Measurements from ENCODE around the gene UBQLN1. TPM values are rescaled to one million over a fixed set of nuclear protein-coding genes. Genes with fewer than 3 reads are reported as not detected.

The UBQLN1 gene
- total RNA-seq, 1 experiment from 2014 or later = 111 TPM

DNA sequence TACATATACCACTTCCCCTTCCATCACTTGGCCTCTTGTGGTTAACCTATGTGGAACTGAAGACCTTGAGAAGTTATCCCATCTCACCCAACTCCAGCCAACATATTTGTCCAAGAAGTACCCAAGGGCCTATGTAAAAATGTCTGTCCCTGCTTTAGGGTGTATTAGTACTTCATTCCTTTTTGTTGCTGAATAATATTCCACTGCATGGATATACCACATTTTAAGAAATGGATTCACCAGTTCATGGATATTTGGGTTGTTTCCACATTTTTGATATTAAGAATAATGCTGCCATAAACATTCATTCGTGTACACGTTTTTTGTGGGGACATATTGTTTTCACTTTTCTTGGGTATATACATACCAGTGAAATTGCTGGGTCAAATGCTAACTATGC is 56.2 kb downstream of the UBQLN1 start:
- Histone ChIP-seq H3K56ac (ENCODE audit: insufficient read length, low read depth, low read length) (no peak overlapping the region), H3K14ac (ENCODE audit: insufficient read depth, low read length) (no peak overlapping the region), H3K27ac (ENCODE audit: insufficient read length, low read depth, low read length) (no peak overlapping the region), H3T11ph (ENCODE audit: low read length) (no peak overlapping the region), H2BK20ac (ENCODE audit: low read depth, low read length, poor library complexity, severe bottlenecking) (no peak overlapping the region), H3K9ac (ENCODE audit: extremely low read depth, insufficient read length, low read length) (no peak overlapping the region), H4K8ac (replicated peaks; ENCODE audit: insufficient read length, low read depth, low read length) (no peak overlapping the region), H3K23ac (ENCODE audit: insufficient read length, low read depth, low read length) (no peak overlapping the region), H3K4me2 (ENCODE audit: insufficient read depth, insufficient read length, low read length) (no peak overlapping the region), H2BK15ac (ENCODE audit: low read depth, low read length) (no peak overlapping the region), H2BK12ac (ENCODE audit: insufficient read length, low read depth, low read length) (no peak overlapping the region), H3K9me3 (ENCODE audit: control insufficient read depth, low read depth, low read length) (peaks cover 6% of the 10 kb centered on the region), H2BK120ac (ENCODE audit: low read depth, low read length, poor library complexity, severe bottlenecking) (no peak overlapping the region), H3K4me1 (ENCODE audit: insufficient read depth, low read length) (no peaks in the 10 kb centered on the region), H2AFZ (ENCODE audit: low read length) (no peak overlapping the region), H4K20me1 (ENCODE audit: control insufficient read depth, insufficient read depth, insufficient read length) (no peaks in the 10 kb centered on the region), H3K4ac (ENCODE audit: low read depth, low read length) (no peak overlapping the region), H3K27me3 (ENCODE audit: insufficient read depth, low read length) (no peaks in the 10 kb centered on the region), H3K18ac (ENCODE audit: insufficient read length, low read depth, low read length) (no peak overlapping the region), H3K23me2 (ENCODE audit: insufficient read length, low read depth, low read length, poor library complexity, severe bottlenecking) (no peaks in the 10 kb centered on the region), H2BK5ac (ENCODE audit: insufficient read length, low read length) (no peak overlapping the region), H3K79me1 (ENCODE audit: insufficient read depth, low read depth, low read length, poor library complexity, severe bottlenecking) (no peaks in the 10 kb centered on the region), H4K5ac (ENCODE audit: insufficient read length, low read depth, low read length) (no peak overlapping the region), H3K79me2 (ENCODE audit: insufficient read depth, low read length) (no peaks in the 10 kb centered on the region), H4K91ac (ENCODE audit: insufficient read length, low read depth, low read length) (no peak overlapping the region), H2AK5ac (ENCODE audit: insufficient read length, low read length) (no peak overlapping the region)
- TF ChIP-seq, protein P1, sequence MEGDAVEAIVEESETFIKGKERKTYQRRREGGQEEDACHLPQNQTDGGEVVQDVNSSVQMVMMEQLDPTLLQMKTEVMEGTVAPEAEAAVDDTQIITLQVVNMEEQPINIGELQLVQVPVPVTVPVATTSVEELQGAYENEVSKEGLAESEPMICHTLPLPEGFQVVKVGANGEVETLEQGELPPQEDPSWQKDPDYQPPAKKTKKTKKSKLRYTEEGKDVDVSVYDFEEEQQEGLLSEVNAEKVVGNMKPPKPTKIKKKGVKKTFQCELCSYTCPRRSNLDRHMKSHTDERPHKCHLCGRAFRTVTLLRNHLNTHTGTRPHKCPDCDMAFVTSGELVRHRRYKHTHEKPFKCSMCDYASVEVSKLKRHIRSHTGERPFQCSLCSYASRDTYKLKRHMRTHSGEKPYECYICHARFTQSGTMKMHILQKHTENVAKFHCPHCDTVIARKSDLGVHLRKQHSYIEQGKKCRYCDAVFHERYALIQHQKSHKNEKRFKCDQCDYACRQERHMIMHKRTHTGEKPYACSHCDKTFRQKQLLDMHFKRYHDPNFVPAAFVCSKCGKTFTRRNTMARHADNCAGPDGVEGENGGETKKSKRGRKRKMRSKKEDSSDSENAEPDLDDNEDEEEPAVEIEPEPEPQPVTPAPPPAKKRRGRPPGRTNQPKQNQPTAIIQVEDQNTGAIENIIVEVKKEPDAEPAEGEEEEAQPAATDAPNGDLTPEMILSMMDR (conservative IDR thresholded peaks at IDR 0.05) = no peak
- Mint-ChIP-seq H3K4me1 (peaks cover 17 to 21% of the 10 kb centered on the region in 2 experiments), H3K36me3 (ENCODE audit: insufficient read depth in 1 of 3, low read depth in 3 of 3) (peaks cover 43 to 63% (median 43%) of the 10 kb centered on the region in 3 experiments), H3K9me3 (peaks cover 4 to 7% of the 10 kb centered on the region in 2 experiments; a peak in 3 of 5 replicates), H3K27me3 (ENCODE audit: low read depth) (no peaks in the 10 kb centered on the region), H3K4me3 (no peak overlapping the region), H3K27ac (no peak overlapping the region)
- no peak for DNase-seq
- no CpG with 5 or more reads among the region's 2 CpGs for WGBS (ENCODE audit: extremely low coverage, insufficient read length, low lambda C conversion rate)

Measured in H9 (cell line).